CD14-positive monocyte (primary cell): Measurements from ENCODE around the gene OXTR. TPM values are rescaled to one million over a fixed set of nuclear protein-coding genes. Genes with fewer than 3 reads are reported as not detected.
A peak's percentile ranks its signal among the peaks of the same experiment; 100 is the strongest.

Experiments used
- DNase-seq, 3 donors: peaks; one replicate each; pipeline ENCODE4 v3.0.0-alpha.2; 2011 to 2022
- H2AFZ ChIP-seq: 2 replicates; pipeline ENCODE4 v1.6.0; 2012; ENCODE audit warnings: mild to moderate bottlenecking, low read depth, low read length, inconsistent platforms; ENCODE audit not compliant: insufficient read depth, poor library complexity, severe bottlenecking
- H3K27ac ChIP-seq, 2 donors: 1 replicate in 1 of 2; 2 replicates in 1 of 2; pipeline ENCODE4 v1.5.1; 2012 to 2013; ENCODE audit warnings: low read length in 2 of 2, control low read depth in 1 of 2, inconsistent platforms in 1 of 2, low read depth in 1 of 2, mild to moderate bottlenecking in 1 of 2
- H3K27me3 ChIP-seq, 2 donors: one replicate each; pipeline versions ENCODE4 v1.6.0 to v1.6.1; 2011 to 2013; ENCODE audit warnings: low read length in 2 of 2; ENCODE audit not compliant: control insufficient read depth in 2 of 2, insufficient read depth in 2 of 2
- H3K36me3 ChIP-seq, 2 donors: replicated peaks in 1 of 2; 1 replicate in 1 of 2; 2 replicates in 1 of 2; pipeline versions ENCODE4 v1.5.1 to v1.6.1; 2012 to 2013; ENCODE audit warnings: low read length in 2 of 2, control low read depth in 1 of 2, inconsistent platforms in 1 of 2, mild to moderate bottlenecking in 1 of 2; ENCODE audit not compliant: insufficient read depth in 2 of 2, control insufficient read depth in 1 of 2
- H3K4me1 ChIP-seq, 2 donors: 1 replicate in 1 of 2; 2 replicates in 1 of 2; pipeline versions ENCODE4 v1.5.1 to v1.6.1; 2012 to 2013; ENCODE audit warnings: low read length in 2 of 2, control low read depth in 1 of 2, inconsistent platforms in 1 of 2, mild to moderate bottlenecking in 1 of 2, moderate library complexity in 1 of 2; ENCODE audit not compliant: insufficient read depth in 2 of 2, control insufficient read depth in 1 of 2
- H3K4me2 ChIP-seq: replicated peaks from 2 replicates; pipeline ENCODE3; 2012; ENCODE audit warnings: low read length, moderate library complexity, mild to moderate bottlenecking; ENCODE audit not compliant: poor library complexity, severe bottlenecking; ENCODE audit errors: extremely low read depth
- H3K4me3 ChIP-seq, 3 experiments: fragments of 200-600 bp in 1 of 3; sonication (generic) in 1 of 3; replicated peaks in 1 of 3; 1 replicate in 2 of 3; 2 replicates in 1 of 3; pipeline ENCODE4 v1.5.1; 2011 to 2013; ENCODE audit warnings: low read length in 3 of 3, mild to moderate bottlenecking in 3 of 3, control low read depth in 2 of 3, low read depth in 2 of 3, inconsistent platforms in 1 of 3, moderate library complexity in 1 of 3
- H3K79me2 ChIP-seq: 2 replicates; pipeline ENCODE4 v1.6.0; 2012; ENCODE audit warnings: mild to moderate bottlenecking, control low read depth, inconsistent platforms, low read length, moderate library complexity; ENCODE audit not compliant: insufficient read depth
- H3K9ac ChIP-seq: 2 replicates; pipeline ENCODE4 v1.6.0; 2017; ENCODE audit warnings: low read length, mild to moderate bottlenecking; ENCODE audit not compliant: insufficient read depth, poor library complexity, severe bottlenecking
- H3K9me3 ChIP-seq, 2 donors: replicated peaks in 1 of 2; 1 replicate in 1 of 2; 2 replicates in 1 of 2; pipeline versions ENCODE4 v1.5.1 to v1.6.1; 2012 to 2013; ENCODE audit warnings: low read length in 2 of 2, control low read depth in 1 of 2; ENCODE audit not compliant: control insufficient read depth in 1 of 2, insufficient read depth in 1 of 2
- H4K20me1 ChIP-seq: 2 replicates; pipeline ENCODE4 v1.6.0; 2012; ENCODE audit warnings: mild to moderate bottlenecking, low read length, control low read depth, moderate library complexity; ENCODE audit not compliant: insufficient read depth
- H3K27ac Mint-ChIP-seq, 7 donors: one replicate each; pipeline ENCODE4 v1.8.0; 2020; ENCODE audit warnings: mild to moderate bottlenecking in 7 of 7, mixed read lengths in 7 of 7, moderate library complexity in 6 of 7, inconsistent platforms in 2 of 7
- H3K27me3 Mint-ChIP-seq, 3 donors: one replicate each; pipeline ENCODE4 v1.8.0; 2021 to 2022; ENCODE audit warnings: low read depth in 3 of 3, mild to moderate bottlenecking in 3 of 3, mixed read lengths in 3 of 3, moderate library complexity in 3 of 3, inconsistent platforms in 1 of 3
- H3K36me3 Mint-ChIP-seq, 2 donors: one replicate each; pipeline ENCODE4 v1.8.0; 2020; ENCODE audit warnings: mixed read lengths in 2 of 2, inconsistent platforms in 1 of 2, mild to moderate bottlenecking in 1 of 2
- H3K4me1 Mint-ChIP-seq: one replicate; pipeline ENCODE4 v1.8.0; 2020; ENCODE audit warnings: mild to moderate bottlenecking, mixed read lengths
- H3K4me3 Mint-ChIP-seq, 2 donors: one replicate each; pipeline ENCODE4 v1.8.0; 2020; ENCODE audit warnings: mild to moderate bottlenecking in 2 of 2, mixed read lengths in 2 of 2, moderate library complexity in 1 of 2
- H3K9me3 Mint-ChIP-seq, 7 donors: one replicate each; pipeline ENCODE4 v1.8.0; 2020 to 2022; ENCODE audit warnings: mixed read lengths in 7 of 7, mild to moderate bottlenecking in 6 of 7, moderate library complexity in 6 of 7, inconsistent platforms in 2 of 7
- WGBS: methylation state at CpG from one replicate; pipeline ENCODE4 v1.1.5; 2013; ENCODE audit warnings: missing lambda C conversion rate; ENCODE audit not compliant: insufficient coverage; 5-methylcytosine and 5-hydroxymethylcytosine counted together
- intact Hi-C, 2 donors: fragments of 100-400 bp; cut with micrococcal nuclease; formaldehyde crosslinking; loops; one replicate each; pipeline versions ENCODE4 v1.15.0 to v1.15.1; 2023
- polyA plus RNA-seq, 3 donors: library from polyadenylated mRNA; depleted of rRNA in 1 of 3; unstranded in 2 of 3; stranded (reverse) in 1 of 3; fragments of 300-500 nt in 2 of 3; fragments of >200 nt in 1 of 3; fragmentation: Illumina TruSeq in 2 of 3; gene quantifications; 1 replicate in 2 of 3; 2 replicates in 1 of 3; pipeline ENCODE4 v1.2.3, GENCODE V29; 2012 to 2021
- TF ChIP-seq, protein P1 (sequence below): fragments of 200-600 bp; IDR thresholded peaks from one replicate; pipeline ENCODE4 v1.8.0; 2022; ENCODE audit warnings: antibody characterized with exemption, mild to moderate bottlenecking

OXTR gene
- polyA plus RNA-seq, 3 donors = 0.03 to 0.07 TPM; not detected in 1

DNA sequence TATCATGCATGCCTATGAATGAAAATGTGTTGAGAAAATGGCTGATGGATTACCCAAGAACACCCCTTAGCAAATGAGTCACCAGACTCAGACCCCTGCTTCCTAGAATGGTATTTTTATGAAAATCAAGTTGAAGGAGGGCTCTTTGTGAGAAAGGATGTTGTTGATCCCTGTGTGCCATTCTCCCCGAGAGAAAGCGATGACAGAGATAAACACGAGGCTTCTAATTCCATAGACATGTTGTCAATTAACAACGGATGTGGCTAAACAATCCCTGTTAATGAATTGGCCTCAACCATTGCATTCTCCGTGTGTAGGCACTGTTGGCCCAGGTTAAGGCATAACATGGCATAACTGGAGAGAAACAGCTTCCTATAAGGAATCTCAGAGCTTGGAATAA, 5.8 kb upstream of the OXTR start:
- no peaks in the 10 kb centered on the region for H3K36me3 Mint-ChIP-seq
- 100% methylated on average over 5 of the region's 5 CpGs for WGBS
- H3K9me3 Mint-ChIP-seq = no peaks in the 10 kb centered on the region
- H3K36me3 ChIP-seq = no peaks in the 10 kb centered on the region
- H4K20me1 ChIP-seq = no peaks in the 10 kb centered on the region
- peaks cover under 1% of the 10 kb centered on the region for H3K4me1 Mint-ChIP-seq
- H3K9ac ChIP-seq = no peak overlapping the region
- H3K27me3 Mint-ChIP-seq = peaks cover 9 to 15% (median 10%) of the 10 kb centered on the region in 3 donors
- no peak overlapping the region for H3K27ac Mint-ChIP-seq
- DNase-seq = no peak
- H3K27ac ChIP-seq = no peak overlapping the region
- no peaks in the 10 kb centered on the region for H3K9me3 ChIP-seq
- no peaks in the 10 kb centered on the region for H3K4me1 ChIP-seq
- no peaks in the 10 kb centered on the region for H3K79me2 ChIP-seq
- no peak overlapping the region for H3K4me3 ChIP-seq
- H3K27me3 ChIP-seq = peaks cover 8 to 10% of the 10 kb centered on the region in 2 donors
- intact Hi-C loops = no loop called here
- TF ChIP-seq, protein P1, sequence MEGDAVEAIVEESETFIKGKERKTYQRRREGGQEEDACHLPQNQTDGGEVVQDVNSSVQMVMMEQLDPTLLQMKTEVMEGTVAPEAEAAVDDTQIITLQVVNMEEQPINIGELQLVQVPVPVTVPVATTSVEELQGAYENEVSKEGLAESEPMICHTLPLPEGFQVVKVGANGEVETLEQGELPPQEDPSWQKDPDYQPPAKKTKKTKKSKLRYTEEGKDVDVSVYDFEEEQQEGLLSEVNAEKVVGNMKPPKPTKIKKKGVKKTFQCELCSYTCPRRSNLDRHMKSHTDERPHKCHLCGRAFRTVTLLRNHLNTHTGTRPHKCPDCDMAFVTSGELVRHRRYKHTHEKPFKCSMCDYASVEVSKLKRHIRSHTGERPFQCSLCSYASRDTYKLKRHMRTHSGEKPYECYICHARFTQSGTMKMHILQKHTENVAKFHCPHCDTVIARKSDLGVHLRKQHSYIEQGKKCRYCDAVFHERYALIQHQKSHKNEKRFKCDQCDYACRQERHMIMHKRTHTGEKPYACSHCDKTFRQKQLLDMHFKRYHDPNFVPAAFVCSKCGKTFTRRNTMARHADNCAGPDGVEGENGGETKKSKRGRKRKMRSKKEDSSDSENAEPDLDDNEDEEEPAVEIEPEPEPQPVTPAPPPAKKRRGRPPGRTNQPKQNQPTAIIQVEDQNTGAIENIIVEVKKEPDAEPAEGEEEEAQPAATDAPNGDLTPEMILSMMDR = no peak
- no peak overlapping the region for H3K4me2 ChIP-seq
- no peak overlapping the region for H2AFZ ChIP-seq
- H3K4me3 Mint-ChIP-seq = no peak overlapping the region

DNA sequence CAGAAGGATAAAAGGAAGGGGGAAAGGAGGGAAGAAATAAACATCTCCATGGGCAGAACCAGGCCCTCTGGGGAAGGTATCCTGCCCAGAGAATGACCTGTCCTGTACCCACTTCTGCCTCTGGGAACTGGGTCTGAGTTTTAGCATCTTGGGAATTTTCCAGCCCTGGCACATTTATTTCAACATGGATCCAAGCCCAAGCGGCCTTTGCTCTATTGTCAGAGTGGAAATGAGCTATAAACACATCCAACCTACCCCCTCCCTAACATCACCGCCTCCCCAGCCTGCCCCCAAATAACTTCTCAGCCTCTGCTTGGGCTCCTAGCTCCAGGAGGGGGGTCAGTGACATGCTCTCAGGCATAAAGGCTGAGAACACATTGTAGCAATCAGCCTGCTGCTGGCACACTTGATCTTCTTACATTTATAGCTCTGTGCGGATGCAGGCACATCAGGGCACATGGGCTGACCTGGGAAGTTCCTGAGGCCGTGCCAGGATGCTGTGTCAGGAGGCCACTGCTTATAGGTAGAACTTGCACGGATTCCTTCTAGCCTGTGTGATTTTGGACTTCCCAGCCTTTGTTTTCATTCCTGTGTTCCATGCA, 4.6 kb upstream of the OXTR start:
- H3K9me3 ChIP-seq = no peaks in the 10 kb centered on the region
- H3K9ac ChIP-seq = no peak overlapping the region
- Mint-ChIP-seq H3K9me3 (peaks cover 0 to 3% (median 0%) of the 10 kb centered on the region in 7 donors), H3K27me3 (peaks cover 15 to 26% (median 20%) of the 10 kb centered on the region in 3 donors), H3K27ac (peak overlapping the region in 1 of 7 donors; percentile 26), H3K4me1 (peaks cover 7% of the 10 kb centered on the region), H3K36me3 (no peaks in the 10 kb centered on the region), H3K4me3 (no peak overlapping the region)
- intact Hi-C loops = no loop called here
- 88% methylated on average over 5 of the region's 5 CpGs for whole genome bisulfite sequencing
- no peak overlapping the region for H3K4me3 ChIP-seq
- no peak overlapping the region for H3K4me2 ChIP-seq
- H4K20me1 ChIP-seq = no peaks in the 10 kb centered on the region
- H3K36me3 ChIP-seq = no peaks in the 10 kb centered on the region
- DNase-seq = no peak
- no peaks in the 10 kb centered on the region for H3K79me2 ChIP-seq
- H2AFZ ChIP-seq = no peak overlapping the region
- peaks cover 15 to 20% of the 10 kb centered on the region in 2 donors for H3K27me3 ChIP-seq
- no peak overlapping the region for H3K27ac ChIP-seq
- TF ChIP-seq, protein P1 = no peak
- H3K4me1 ChIP-seq = peaks cover 3% of the 10 kb centered on the region in 2 donors
